Measurements from ENCODE around the gene MYO19. TPM values are rescaled to one million over a fixed set of nuclear protein-coding genes. Genes with fewer than 3 reads are reported as not detected.

MYO19 gene
- total and polyA plus RNA-seq, 2 of the 4 experiments (the other 2 are of a cell fraction) = 35.8 to 55.6 TPM

DNA sequence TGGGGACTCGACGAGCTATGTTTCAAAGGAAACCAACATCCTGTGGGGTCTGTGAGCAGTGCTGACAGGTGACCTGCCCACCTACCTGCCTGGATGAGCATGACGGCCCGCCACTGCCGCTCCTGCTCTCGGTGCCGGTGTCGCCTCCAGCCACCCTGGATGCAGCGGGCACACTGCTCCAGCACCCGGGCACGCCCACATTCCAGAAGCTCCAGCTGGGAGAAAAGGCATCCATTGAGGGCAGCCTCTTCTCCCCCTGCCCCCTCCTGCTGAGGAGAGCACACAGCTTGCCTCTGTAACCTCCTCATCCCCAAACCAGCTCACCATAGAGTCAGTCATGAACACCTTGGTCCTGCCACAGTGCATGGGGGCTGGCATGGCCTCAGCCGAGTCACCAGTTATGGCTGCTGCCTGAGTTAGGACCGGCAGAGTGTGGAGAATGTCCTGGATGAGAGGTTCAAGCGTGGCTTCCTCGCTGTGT lies 33.9 kb downstream of the MYO19 start:
- dilution Hi-C loops (cut with HindIII; ENCODE audit: low sequenced_read_pairs, unreplicated experiment) (no loop called here), in situ Hi-C loops (cut with MboI; ENCODE audit: low sequenced_read_pairs) (no loop called here), intact Hi-C loops (cut with micrococcal nuclease) (no loop called here)
- Histone ChIP-seq H2BK20ac (ENCODE audit: low read depth, low read length) (no peak overlapping the region), H3K4me1 (ENCODE audit: control insufficient read depth, insufficient read depth, low read length) (no peaks in the 10 kb centered on the region), H3K18ac (ENCODE audit: low read depth, low read length) (no peak overlapping the region), H3K56ac (ENCODE audit: extremely low read depth, insufficient read depth, low read length) (no peak overlapping the region), H3K23ac (ENCODE audit: low read depth, low read length) (no peak overlapping the region), H3K9me1 (ENCODE audit: insufficient read depth, low read length) (no peaks in the 10 kb centered on the region), H2BK120ac (ENCODE audit: low read depth, low read length) (no peak overlapping the region), H3K9ac (ENCODE audit: low read depth, low read length) (no peak overlapping the region), H2AK9ac (replicated peaks; ENCODE audit: low read depth, low read length, poor library complexity) (no peak overlapping the region), H4K8ac (ENCODE audit: low read depth in 2 of 2, low read length in 2 of 2) (no peak overlapping the region), H3K27me3 (ENCODE audit: control insufficient read depth, insufficient read depth, low read length) (no peaks in the 10 kb centered on the region), H3K36me3 (ENCODE audit: control insufficient read depth, insufficient read depth, low read length) (peaks cover 56% of the 10 kb centered on the region), H2AFZ (replicated peaks; ENCODE audit: low read length, poor library complexity) (no peak overlapping the region), H3K79me1 (ENCODE audit: low read depth in 1 of 2, low read length in 2 of 2) (no peaks in the 10 kb centered on the region), H3K4me2 (ENCODE audit: low read depth, low read length) (no peak overlapping the region), H4K5ac (ENCODE audit: low read depth, low read length) (no peak overlapping the region), H2BK15ac (ENCODE audit: low read depth, low read length) (no peak overlapping the region), H2BK5ac (ENCODE audit: low read depth, low read length, poor library complexity, severe bottlenecking) (no peak overlapping the region), H3K27ac (ENCODE audit: insufficient read depth, low read length) (no peak overlapping the region), H3K14ac (replicated peaks; ENCODE audit: low read depth, low read length) (no peak overlapping the region), H2AK5ac (ENCODE audit: low read depth, low read length) (no peak overlapping the region), H4K91ac (ENCODE audit: insufficient read depth, low read depth, low read length) (no peak overlapping the region), H3K9me3 (ENCODE audit: control insufficient read depth, insufficient read depth, low read length) (no peaks in the 10 kb centered on the region), H4K20me1 (ENCODE audit: insufficient read depth, low read length) (no peaks in the 10 kb centered on the region), H3K4me3 (ENCODE audit: insufficient read depth, low read depth, low read length) (no peak overlapping the region), H3K4ac (ENCODE audit: low read depth, low read length) (no peak overlapping the region)
- WGBS, 2 experiments (ENCODE audit: extremely low coverage in 2 of 2, insufficient read length in 1 of 2) = no CpG with 5 or more reads among the region's 15 CpGs
- ChIA-PET POLR2A (ENCODE audit: unreplicated experiment) (no interaction called here), CTCF (interaction anchor here (0.6 kb wide), 1 partner anchor 1127 kb away, joined by 5 read pairs; no protein-coding TSS in a partner anchor)
- DNase-seq = no peak
- TF ChIP-seq RFX5 (IDR thresholded peaks at IDR 0.05; ENCODE audit: low read depth, low read length) (no peak), CTCF (conservative IDR thresholded peaks at IDR 0.05; ENCODE audit: low read depth, low read length) (no peak)
- no peak; the same call in 1 of the 2 replicates for ATAC-seq (ENCODE audit: low read depth)
- BruUV-seq (replicated peaks) = no TSS peak

Data from IMR-90 (cell line).